ENCODE data around the gene TBCD. TPM values are rescaled to one million over a fixed set of nuclear protein-coding genes. Genes with fewer than 3 reads are reported as not detected.

Gene TBCD
- polyA plus RNA-seq, 3 donors from 2014 or later: 70.2 to 142 (median 99.7) TPM

DNA sequence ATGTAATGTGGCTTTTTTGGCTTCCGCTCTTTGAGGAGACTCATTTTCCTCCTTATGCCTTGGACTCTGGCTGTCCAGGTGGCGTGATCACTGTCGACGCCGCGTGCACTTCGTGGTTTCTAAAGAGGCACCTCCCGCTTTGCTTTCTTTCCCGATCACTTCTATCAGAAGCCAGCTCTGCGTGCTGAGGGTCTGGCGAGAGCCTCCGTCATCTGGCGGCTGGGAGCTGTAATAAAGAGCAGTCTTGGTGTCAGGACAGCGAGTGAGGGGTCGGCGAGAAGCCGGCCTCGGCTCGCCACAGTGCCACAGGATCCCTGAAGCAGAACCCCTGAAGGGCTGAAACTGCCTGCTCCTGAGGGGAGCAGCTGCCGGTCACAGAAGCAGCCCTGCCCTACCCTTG, 80.5 kb downstream of the TBCD start:
- DNase-seq: no peak
- Mint-ChIP-seq H3K27me3 (ENCODE audit: low read depth in 3 of 3) (no peaks in the 10 kb centered on the region), H3K9me3 (no peaks in the 10 kb centered on the region), H3K36me3 (peaks cover 4 to 26% (median 12%) of the 10 kb centered on the region in 3 donors), H3K4me3 (no peak overlapping the region), H3K27ac (peak overlapping the region in 1 of 6 donors; percentile 41), H3K4me1 (peaks cover 21 to 28% of the 10 kb centered on the region in 2 donors)

DNA sequence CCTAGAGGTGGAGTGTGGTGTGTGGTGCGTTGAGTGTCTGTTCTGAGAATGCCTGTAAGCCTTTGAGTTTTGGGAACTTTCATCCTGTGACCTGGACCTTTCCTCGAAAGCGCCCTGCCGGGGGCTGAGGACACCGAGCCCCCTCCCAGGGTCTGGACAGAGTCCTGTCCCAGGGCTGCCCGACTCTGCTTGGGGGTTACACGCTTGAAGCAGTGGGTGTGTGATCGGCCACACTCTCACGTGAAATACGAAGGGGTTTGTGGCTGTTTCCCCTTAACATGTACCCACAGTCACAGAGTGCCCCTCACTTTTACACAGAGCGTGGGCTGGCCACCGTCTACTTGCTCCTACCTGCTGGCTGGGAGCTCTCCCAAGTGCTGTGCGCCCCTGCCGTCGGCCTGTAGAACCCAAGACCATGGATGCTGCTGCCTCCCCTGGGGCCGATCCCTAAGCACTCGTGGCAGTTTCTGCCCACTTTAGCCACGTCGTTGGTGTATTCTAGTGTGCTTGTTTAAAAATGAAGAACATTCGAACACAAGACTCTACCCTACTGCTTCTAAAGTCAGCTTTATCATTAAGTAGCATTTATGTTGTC, 81.1 kb downstream of the TBCD start:
- H3K9me3 Mint-ChIP-seq: no peaks in the 10 kb centered on the region
- H3K4me3 Mint-ChIP-seq: no peak overlapping the region
- H3K27ac Mint-ChIP-seq: no peak overlapping the region
- peaks cover 4 to 20% (median 12%) of the 10 kb centered on the region in 3 donors for H3K36me3 Mint-ChIP-seq
- H3K4me1 Mint-ChIP-seq: peaks cover 27 to 28% of the 10 kb centered on the region in 2 donors
- DNase-seq: no peak
- H3K27me3 Mint-ChIP-seq (ENCODE audit: low read depth in 3 of 3): peaks cover 0 to under 1% (median 0%) of the 10 kb centered on the region in 3 donors

DNA sequence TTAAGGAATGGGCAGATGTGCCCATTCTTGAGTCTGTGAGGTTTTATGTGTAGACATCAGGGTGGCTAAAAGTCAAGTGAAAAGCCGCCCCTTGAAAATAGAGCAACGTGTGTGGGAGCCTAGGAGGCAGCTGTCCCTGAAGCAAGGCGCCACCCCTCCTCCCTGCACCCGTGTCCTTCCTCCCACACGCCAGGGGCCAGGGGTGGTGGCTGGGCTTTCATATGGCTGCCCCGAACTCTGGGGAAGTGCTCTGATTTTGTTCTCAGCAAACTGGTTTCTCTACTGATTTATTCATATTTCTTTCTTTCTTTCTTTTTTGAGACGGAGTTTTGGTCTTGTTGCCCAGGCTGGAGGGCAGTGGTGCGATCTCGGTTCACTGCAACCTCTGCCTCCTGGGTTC, 83.3 kb downstream of the TBCD start:
- H3K4me1 Mint-ChIP-seq: peaks cover 21 to 33% of the 10 kb centered on the region in 2 donors
- H3K27me3 Mint-ChIP-seq (ENCODE audit: low read depth in 3 of 3): peaks cover 0 to 2% (median 0%) of the 10 kb centered on the region in 3 donors
- no peak for DNase-seq
- peaks cover 0 to 8% (median 3%) of the 10 kb centered on the region in 3 donors for H3K36me3 Mint-ChIP-seq
- H3K27ac Mint-ChIP-seq: peak overlapping the region in 1 of 6 donors; percentile 17
- H3K9me3 Mint-ChIP-seq: no peaks in the 10 kb centered on the region
- H3K4me3 Mint-ChIP-seq: no peak overlapping the region

- H3K4me3 Mint-ChIP-seq: peak overlapping the region in 1 of 5 donors; percentile 49
- H3K27me3 Mint-ChIP-seq (ENCODE audit: low read depth in 3 of 3): peaks cover 0 to 2% (median 0%) of the 10 kb centered on the region in 3 donors
- H3K27ac Mint-ChIP-seq: peak overlapping the region in 1 of 6 donors; percentile 67
- H3K9me3 Mint-ChIP-seq: no peaks in the 10 kb centered on the region
- peaks cover 0 to 8% (median 3%) of the 10 kb centered on the region in 3 donors for H3K36me3 Mint-ChIP-seq
- peaks cover 21 to 33% of the 10 kb centered on the region in 2 donors for H3K4me1 Mint-ChIP-seq
- no peak for DNase-seq
Observed at GRCh38 chr17:82835766-82836512, 84.1 kb downstream of the TBCD start.

- Mint-ChIP-seq H3K36me3 (peaks cover 0 to 3% (median 3%) of the 10 kb centered on the region in 3 donors), H3K4me3 (peak overlapping the region; percentile 10 to 55 (median 45)), H3K27ac (peak overlapping the region in 5 of 6 donors; percentile 53 to 86 (median 69)), H3K4me1 (peaks cover 21 to 32% of the 10 kb centered on the region in 2 donors), H3K9me3 (no peaks in the 10 kb centered on the region), H3K27me3 (ENCODE audit: low read depth in 3 of 3) (peaks cover 0 to 2% (median 0%) of the 10 kb centered on the region in 3 donors)
- DNase-seq: no peak
Observed at GRCh38 chr17:82836823-82837357, 85.0 kb downstream of the TBCD start.

DNA sequence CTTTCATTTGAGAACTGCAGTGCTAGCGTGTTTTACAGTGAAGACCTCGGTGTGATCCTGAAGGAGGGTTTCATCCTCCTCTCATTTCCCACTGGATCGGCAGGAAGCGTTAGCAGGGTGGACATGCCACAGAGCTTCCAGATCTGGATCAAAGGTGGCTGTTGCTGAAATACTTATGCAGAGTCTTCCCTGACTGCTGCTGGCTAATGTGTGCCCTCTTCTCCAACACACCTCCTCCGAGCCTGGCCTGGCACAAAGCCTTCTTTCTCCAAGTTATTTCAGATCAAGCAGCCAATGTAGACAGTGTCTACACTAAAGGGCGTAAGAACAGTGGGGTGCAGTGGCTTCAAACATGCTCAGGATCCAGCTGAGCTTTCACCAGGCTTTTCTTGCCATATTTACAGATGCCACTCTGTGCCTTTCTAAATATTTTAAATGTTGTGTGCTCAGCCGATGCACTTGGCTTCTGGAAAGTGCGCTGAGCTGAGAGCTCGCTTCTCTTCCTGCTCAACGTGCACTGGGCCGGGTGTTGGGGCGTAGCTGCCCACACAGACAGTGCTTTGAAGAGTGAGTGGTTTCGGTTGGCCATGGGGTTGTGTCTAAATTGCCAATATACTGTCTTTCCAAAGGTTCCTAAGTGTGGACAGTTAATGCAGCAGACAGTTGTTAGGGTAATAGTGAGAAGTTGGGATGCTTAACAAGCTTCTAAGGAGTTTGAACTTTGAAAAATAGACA, 85.9 kb downstream of the TBCD start:
- Mint-ChIP-seq H3K4me1 (peaks cover 21 to 32% of the 10 kb centered on the region in 2 donors), H3K9me3 (no peaks in the 10 kb centered on the region), H3K4me3 (peak overlapping the region; percentile 7 to 63 (median 20)), H3K27ac (peak overlapping the region; percentile 46 to 87 (median 77)), H3K27me3 (ENCODE audit: low read depth in 3 of 3) (peaks cover 0 to 2% (median 0%) of the 10 kb centered on the region in 3 donors), H3K36me3 (peaks cover 3 to 4% (median 3%) of the 10 kb centered on the region in 3 donors)
- peak in 2 of 3 donors; percentile 5 to 19 for DNase-seq

GRCh38 chr17:82838386-82839063, 86.7 kb downstream of the TBCD start:
- DNase-seq: no peak
- peaks cover 0 to 2% (median 0%) of the 10 kb centered on the region in 3 donors for H3K27me3 Mint-ChIP-seq (ENCODE audit: low read depth in 3 of 3)
- H3K9me3 Mint-ChIP-seq: no peaks in the 10 kb centered on the region
- H3K27ac Mint-ChIP-seq: peak overlapping the region in 5 of 6 donors; percentile 62 to 87 (median 80)
- H3K36me3 Mint-ChIP-seq: peaks cover under 1 to 4% (median under 1%) of the 10 kb centered on the region in 3 donors
- H3K4me1 Mint-ChIP-seq: peaks cover 22 to 32% of the 10 kb centered on the region in 2 donors
- no peak overlapping the region for H3K4me3 Mint-ChIP-seq

GRCh38 chr17:82839617-82840292, 87.9 kb downstream of the TBCD start, which contains the start of gene ZNF750:
TSS of gene ZNF750 (minus strand) at chr17:82840022. CDS start at chr17:82832454, 7,568 bp downstream.
- Mint-ChIP-seq H3K27me3 (ENCODE audit: low read depth in 3 of 3) (peaks cover 0 to 2% (median 1%) of the 10 kb centered on the region in 3 donors), H3K36me3 (peaks cover 0 to 4% (median 0%) of the 10 kb centered on the region in 3 donors), H3K9me3 (no peaks in the 10 kb centered on the region), H3K27ac (no peak within 1 kb of the TSS), H3K4me3 (no peak within 1 kb of the TSS), H3K4me1 (peaks cover 27 to 33% of the 10 kb centered on the region in 2 donors)
- DNase-seq: no peak

DNA sequence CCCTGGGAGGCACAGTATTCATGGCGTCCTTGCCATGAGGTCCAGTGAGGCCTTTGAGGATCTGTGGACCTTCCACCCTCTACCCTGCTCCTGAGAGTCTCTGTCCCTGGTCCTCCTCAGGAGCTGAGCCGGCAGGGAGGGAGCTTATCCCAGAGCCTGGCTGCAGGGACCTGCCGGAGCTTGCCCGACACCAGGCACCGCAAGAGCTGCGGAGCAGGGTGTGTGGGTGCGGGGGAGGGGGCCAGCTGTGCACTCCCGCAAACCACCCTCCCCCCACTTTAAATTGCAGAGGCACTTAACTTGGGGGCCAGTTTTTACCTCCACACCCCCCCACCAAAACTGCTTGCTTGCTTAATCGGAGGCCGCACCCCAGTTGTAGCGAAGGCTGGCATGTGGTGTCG, 88.6 kb downstream of the TBCD start:
- DNase-seq: no peak
- no peak overlapping the region for H3K27ac Mint-ChIP-seq
- H3K9me3 Mint-ChIP-seq: no peaks in the 10 kb centered on the region
- no peak overlapping the region for H3K4me3 Mint-ChIP-seq
- H3K27me3 Mint-ChIP-seq (ENCODE audit: low read depth in 3 of 3): peaks cover 0 to 4% (median 2%) of the 10 kb centered on the region in 3 donors
- H3K4me1 Mint-ChIP-seq: peaks cover 27 to 33% of the 10 kb centered on the region in 2 donors
- H3K36me3 Mint-ChIP-seq: peaks cover 0 to 4% (median 0%) of the 10 kb centered on the region in 3 donors

GRCh38 chr17:82841921-82842596, 90.2 kb downstream of the TBCD start:
- Mint-ChIP-seq H3K27ac (peak overlapping the region in 3 of 6 donors; percentile 29 to 81 (median 69)), H3K27me3 (ENCODE audit: low read depth in 3 of 3) (peaks cover 0 to 9% (median 2%) of the 10 kb centered on the region in 3 donors), H3K36me3 (peaks cover 0 to 4% (median 0%) of the 10 kb centered on the region in 3 donors), H3K4me3 (no peak overlapping the region), H3K4me1 (peaks cover 18 to 21% of the 10 kb centered on the region in 2 donors), H3K9me3 (no peaks in the 10 kb centered on the region)
- no peak for DNase-seq

DNA sequence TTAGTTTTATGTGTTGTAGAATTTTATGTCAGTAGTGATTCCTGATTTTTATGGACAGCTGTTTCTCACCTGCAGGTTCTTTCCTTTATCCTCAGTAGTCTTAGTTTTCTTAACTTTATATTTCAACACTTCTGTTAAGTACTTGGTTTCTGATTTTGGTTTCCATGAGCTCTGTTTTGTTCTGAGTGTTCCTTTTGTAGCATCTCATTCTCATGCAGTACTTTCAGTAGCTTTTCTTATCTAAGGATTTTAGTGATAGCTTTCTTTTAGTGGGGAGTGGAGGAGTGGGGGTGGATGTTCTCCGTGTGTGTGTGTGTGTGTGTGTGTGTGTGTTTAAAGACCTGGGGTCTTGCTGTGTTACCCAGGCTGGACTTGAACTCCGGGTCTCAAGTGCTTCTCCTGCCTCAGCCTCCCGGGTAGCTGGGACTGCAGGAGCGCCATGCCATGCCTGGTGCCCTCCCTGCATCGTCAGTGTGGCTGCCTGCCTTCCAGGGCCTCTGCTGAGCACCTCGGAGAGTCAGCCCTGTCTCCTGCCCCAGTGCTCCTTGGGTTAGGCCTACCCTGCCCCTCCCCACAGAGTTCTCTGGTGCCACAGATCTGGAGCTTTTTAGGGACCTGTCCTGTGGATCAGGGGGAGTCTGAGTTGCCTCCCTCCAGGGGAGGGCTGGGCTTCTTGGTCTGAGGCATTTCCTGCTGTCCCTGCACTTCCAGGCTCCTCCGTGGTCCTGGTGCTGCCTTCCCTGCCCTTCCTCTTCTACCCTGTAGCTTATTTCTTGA, 92.2 kb downstream of the TBCD start:
- Mint-ChIP-seq H3K36me3 (peaks cover 0 to 4% (median 0%) of the 10 kb centered on the region in 3 donors), H3K4me3 (no peak overlapping the region), H3K9me3 (no peaks in the 10 kb centered on the region), H3K4me1 (peaks cover 18 to 24% of the 10 kb centered on the region in 2 donors), H3K27me3 (ENCODE audit: low read depth in 3 of 3) (peaks cover 0 to 21% (median 0%) of the 10 kb centered on the region in 3 donors), H3K27ac (peak overlapping the region in 4 of 6 donors; percentile 13 to 89 (median 50))
- no peak for DNase-seq
